Karpas-422 (cell line): Measurements from ENCODE around the gene PNRC2. TPM values are rescaled to one million over a fixed set of nuclear protein-coding genes. Genes with fewer than 3 reads are reported as not detected.
"Not testable (repeated sequence)": the region's sequence is repeated elsewhere in the genome, so short reads cannot be mapped to it uniquely, and the experiment has no call there.

Experiments
- DNase-seq: peaks from one replicate; pipeline ENCODE4 v3.0.0-alpha.2; 2015
- H2AFZ ChIP-seq: fragments of 200-600 bp; sonication (generic); 2 replicates; pipeline ENCODE4 v1.6.1; 2014; ENCODE audit warnings: antibody characterized with exemption, low read length, mixed read lengths
- H3K27ac ChIP-seq: fragments of 200-600 bp; sonication (generic); 2 replicates; pipeline ENCODE4 v1.5.1; 2014; ENCODE audit warnings: mild to moderate bottlenecking, low read length, moderate library complexity
- H3K27me3 ChIP-seq: fragments of 200-600 bp; sonication (generic); 2 replicates; pipeline ENCODE4 v1.6.1; 2014; ENCODE audit warnings: low read length, mixed read lengths
- H3K36me3 ChIP-seq: fragments of 200-600 bp; sonication (generic); 2 replicates; pipeline ENCODE4 v1.6.1; 2014; ENCODE audit warnings: low read length, mixed read lengths; ENCODE audit not compliant: insufficient read depth
- H3K4me1 ChIP-seq: fragments of 200-600 bp; sonication (generic); 2 replicates; pipeline ENCODE4 v1.6.1; 2014; ENCODE audit warnings: mild to moderate bottlenecking, low read length, mixed read lengths
- H3K4me2 ChIP-seq: fragments of 200-600 bp; sonication (generic); 2 replicates; pipeline ENCODE4 v1.6.1; 2014; ENCODE audit warnings: low read length, low read depth, mild to moderate bottlenecking; ENCODE audit not compliant: poor library complexity, severe bottlenecking
- H3K4me3 ChIP-seq: fragments of 200-600 bp; sonication (generic); 2 replicates; pipeline ENCODE4 v1.5.1; 2014; ENCODE audit warnings: mild to moderate bottlenecking, antibody characterized with exemption, low read length, mixed read lengths
- H3K79me2 ChIP-seq: fragments of 200-600 bp; sonication (generic); 2 replicates; pipeline ENCODE4 v1.6.1; 2014; ENCODE audit warnings: mild to moderate bottlenecking, low read length, mixed read lengths
- H3K9ac ChIP-seq: fragments of 200-600 bp; sonication (generic); 2 replicates; pipeline ENCODE4 v1.6.0; 2014; ENCODE audit warnings: low read length
- H3K9me2 ChIP-seq: fragments of 200-600 bp; sonication (generic), shearing (Covaris generic); replicated peaks from 2 replicates; pipeline ENCODE4 v1.6.0; 2014; ENCODE audit warnings: mild to moderate bottlenecking, low read length, moderate library complexity; ENCODE audit not compliant: insufficient read depth
- H3K9me3 ChIP-seq: fragments of 300-700, 200-600 bp; sonication (generic); 2 replicates; pipeline ENCODE4 v1.6.1; 2014; ENCODE audit warnings: low read length, mixed read lengths
- H4K20me1 ChIP-seq: fragments of 200-600 bp; sonication (generic); 2 replicates; pipeline ENCODE4 v1.6.1; 2014; ENCODE audit warnings: mild to moderate bottlenecking, antibody characterized with exemption, low read length, low read depth; ENCODE audit not compliant: insufficient read depth
- total RNA-seq: library from RNA; depleted of rRNA; stranded (reverse); fragments of >200 nt; shearing (Covaris generic); gene quantifications from 2 replicates; pipeline ENCODE4 v1.2.3, GENCODE V29; 2014; ENCODE audit warnings: low replicate concordance

PNRC2 gene
- total RNA-seq, 1 experiment from 2014 or later = 140 TPM

GRCh38 chr1:24003331-24003972 lies 43.8 kb downstream of the PNRC2 start:
- H2AFZ ChIP-seq = peak overlapping the region; percentile 29; the same call in 1 of the 2 replicates
- H3K4me2 ChIP-seq = peak overlapping the region; percentile 71
- H3K27me3 ChIP-seq = no peaks in the 10 kb centered on the region
- no peaks in the 10 kb centered on the region for H3K79me2 ChIP-seq
- H3K36me3 ChIP-seq = no peaks in the 10 kb centered on the region
- 0 out of 2 replicates have a peak overlapping the region, but pooled peaks have one; percentile 27 for H3K27ac ChIP-seq
- DNase-seq = peak; percentile 89
- H3K9me2 ChIP-seq = no peaks in the 10 kb centered on the region
- H3K9me3 ChIP-seq = no peaks in the 10 kb centered on the region
- peak overlapping the region; percentile 51; the same call in 1 of the 2 replicates for H3K9ac ChIP-seq
- peaks cover 27% of the 10 kb centered on the region for H3K4me1 ChIP-seq
- peak overlapping the region; percentile 59 for H3K4me3 ChIP-seq
- no peaks in the 10 kb centered on the region for H4K20me1 ChIP-seq

GRCh38 chr1:24004132-24004531 lies 44.5 kb downstream of the PNRC2 start:
- peak overlapping the region; percentile 51; the same call in 1 of the 2 replicates for H3K9ac ChIP-seq

GRCh38 chr1:24005163-24005562 lies 45.5 kb downstream of the PNRC2 start:
- H4K20me1 ChIP-seq = no peaks in the 10 kb centered on the region
- H3K4me2 ChIP-seq = no peak overlapping the region
- no peaks in the 10 kb centered on the region for H3K9me3 ChIP-seq
- H3K79me2 ChIP-seq = no peaks in the 10 kb centered on the region
- no peaks in the 10 kb centered on the region for H3K36me3 ChIP-seq
- no peak for DNase-seq
- H3K9ac ChIP-seq = no peak overlapping the region
- H3K4me1 ChIP-seq = peaks cover 27% of the 10 kb centered on the region
- no peak overlapping the region for H3K27ac ChIP-seq
- no peak overlapping the region for H3K4me3 ChIP-seq
- H2AFZ ChIP-seq = no peak overlapping the region
- H3K27me3 ChIP-seq = no peaks in the 10 kb centered on the region
- no peaks in the 10 kb centered on the region for H3K9me2 ChIP-seq

More at GRCh38 chr1:24004132-24004531, 44.5 kb downstream of the PNRC2 start:
- Histone ChIP-seq H3K4me2 (peak overlapping the region; percentile 71), H4K20me1 (no peaks in the 10 kb centered on the region), H3K27ac (no peak overlapping the region), H3K27me3 (no peaks in the 10 kb centered on the region), H3K9me3 (no peaks in the 10 kb centered on the region), H3K9me2 (no peaks in the 10 kb centered on the region), H3K79me2 (no peaks in the 10 kb centered on the region), H3K36me3 (no peaks in the 10 kb centered on the region), H3K4me3 (peak overlapping the region; percentile 59), H3K4me1 (peaks cover 27% of the 10 kb centered on the region), H2AFZ (0 out of 2 replicates have a peak overlapping the region, but pooled peaks have one; percentile 29)
- DNase-seq = no peak

GRCh38 chr1:24007079-24007478 lies 47.5 kb downstream of the PNRC2 start:
- no peaks in the 10 kb centered on the region for H3K27me3 ChIP-seq
- DNase-seq = no peak
- no peak overlapping the region for H3K4me2 ChIP-seq

GRCh38 chr1:24008574-24009184 lies 49.1 kb downstream of the PNRC2 start:
- not testable (repeated sequence) for H3K4me2 ChIP-seq, H3K79me2 ChIP-seq

More at GRCh38 chr1:24007079-24007478, 47.5 kb downstream of the PNRC2 start:
- H3K27ac ChIP-seq = no peak overlapping the region
- no peak overlapping the region for H2AFZ ChIP-seq
- peaks cover 27% of the 10 kb centered on the region for H3K4me1 ChIP-seq
- H4K20me1 ChIP-seq = no peaks in the 10 kb centered on the region
- H3K4me3 ChIP-seq = no peak overlapping the region
- H3K36me3 ChIP-seq = no peaks in the 10 kb centered on the region
- no peaks in the 10 kb centered on the region for H3K79me2 ChIP-seq
- no peaks in the 10 kb centered on the region for H3K9me2 ChIP-seq
- no peak overlapping the region for H3K9ac ChIP-seq
- H3K9me3 ChIP-seq = no peaks in the 10 kb centered on the region

GRCh38 chr1:24009406-24009805 lies 49.8 kb downstream of the PNRC2 start:
- Histone ChIP-seq H3K4me2 (no peak overlapping the region), H3K36me3 (no peaks in the 10 kb centered on the region), H3K27ac (no peak overlapping the region), H3K27me3 (no peaks in the 10 kb centered on the region), H4K20me1 (no peaks in the 10 kb centered on the region), H3K4me1 (peaks cover 8% of the 10 kb centered on the region), H3K9me2 (no peaks in the 10 kb centered on the region), H3K79me2 (no peaks in the 10 kb centered on the region), H2AFZ (no peak overlapping the region), H3K9ac (no peak overlapping the region), H3K9me3 (no peaks in the 10 kb centered on the region), H3K4me3 (no peak overlapping the region)
- no peak for DNase-seq

More at GRCh38 chr1:24008574-24009184, 49.1 kb downstream of the PNRC2 start:
- H3K4me1 ChIP-seq = peaks cover 15% of the 10 kb centered on the region
- not testable (repeated sequence) for H4K20me1 ChIP-seq, DNase-seq, H3K4me3 ChIP-seq, H3K27ac ChIP-seq, H3K36me3 ChIP-seq, H3K9ac ChIP-seq, H3K9me2 ChIP-seq, H2AFZ ChIP-seq, H3K9me3 ChIP-seq, H3K27me3 ChIP-seq

- DNase-seq = no peak
- no peaks in the 10 kb centered on the region for H3K36me3 ChIP-seq
- no peaks in the 10 kb centered on the region for H3K9me3 ChIP-seq
- no peak overlapping the region for H2AFZ ChIP-seq
- no peaks in the 10 kb centered on the region for H3K27me3 ChIP-seq
- H3K4me1 ChIP-seq = no peaks in the 10 kb centered on the region
- H3K9me2 ChIP-seq = no peaks in the 10 kb centered on the region
- no peak overlapping the region for H3K4me3 ChIP-seq
- H3K9ac ChIP-seq = no peak overlapping the region
- H3K79me2 ChIP-seq = no peaks in the 10 kb centered on the region
- H3K4me2 ChIP-seq = no peak overlapping the region
- no peaks in the 10 kb centered on the region for H4K20me1 ChIP-seq
- no peak overlapping the region for H3K27ac ChIP-seq
Measured at GRCh38 chr1:24010650-24011049, 51.0 kb downstream of the PNRC2 start.

GRCh38 chr1:24012878-24013277 lies 53.2 kb downstream of the PNRC2 start:
- H4K20me1 ChIP-seq, H3K9me2 ChIP-seq: not testable (repeated sequence)

More at GRCh38 chr1:24012878-24013277, 53.2 kb downstream of the PNRC2 start:
- not testable (repeated sequence) for H3K9me3 ChIP-seq, H3K4me3 ChIP-seq, H3K36me3 ChIP-seq, H3K9ac ChIP-seq, H3K4me1 ChIP-seq, H3K27ac ChIP-seq, DNase-seq, H3K27me3 ChIP-seq, H3K79me2 ChIP-seq, H3K4me2 ChIP-seq, H2AFZ ChIP-seq
